Measurements from ENCODE around the gene FOXO6. TPM values are rescaled to one million over a fixed set of nuclear protein-coding genes. Genes with fewer than 3 reads are reported as not detected.

The FOXO6 gene
- total RNA-seq, 1 donor from 2014 or later = 11.7 TPM

GRCh38 chr1:41345434-41346075 is 15.7 kb upstream of the FOXO6 start:
- no peak overlapping the region for H3K27ac Mint-ChIP-seq (ENCODE audit: unreplicated experiment)
- H3K4me3 Mint-ChIP-seq (ENCODE audit: unreplicated experiment) = no peak overlapping the region
- no peak for DNase-seq
- no peak for TF ChIP-seq CTCF (IDR thresholded peaks at IDR 0.05; ENCODE audit: partially characterized antibody, unreplicated experiment)
- peaks cover 12% of the 10 kb centered on the region for H3K27me3 Mint-ChIP-seq (ENCODE audit: unreplicated experiment)
- peaks cover 1% of the 10 kb centered on the region for H3K9me3 Mint-ChIP-seq (ENCODE audit: unreplicated experiment)
- no peaks in the 10 kb centered on the region for H3K36me3 Mint-ChIP-seq (ENCODE audit: unreplicated experiment)
- H3K4me1 Mint-ChIP-seq (ENCODE audit: low read depth, unreplicated experiment) = no peaks in the 10 kb centered on the region

- Mint-ChIP-seq H3K4me3 (ENCODE audit: unreplicated experiment) (no peak overlapping the region), H3K36me3 (ENCODE audit: unreplicated experiment) (no peaks in the 10 kb centered on the region), H3K4me1 (ENCODE audit: low read depth, unreplicated experiment) (peaks cover 1% of the 10 kb centered on the region), H3K27ac (ENCODE audit: unreplicated experiment) (no peak overlapping the region), H3K9me3 (ENCODE audit: unreplicated experiment) (no peaks in the 10 kb centered on the region), H3K27me3 (ENCODE audit: unreplicated experiment) (peaks cover 12% of the 10 kb centered on the region)
- no peak for TF ChIP-seq CTCF (IDR thresholded peaks at IDR 0.05; ENCODE audit: partially characterized antibody, unreplicated experiment)
- DNase-seq = no peak
These were observed 14.0 kb upstream of the FOXO6 start for GRCh38 chr1:41347276-41347675.

- no peak overlapping the region for H3K4me3 Mint-ChIP-seq (ENCODE audit: unreplicated experiment)
- TF ChIP-seq CTCF (IDR thresholded peaks at IDR 0.05; ENCODE audit: partially characterized antibody, unreplicated experiment) = no peak
- peaks cover 4% of the 10 kb centered on the region for H3K4me1 Mint-ChIP-seq (ENCODE audit: low read depth, unreplicated experiment)
- no peak overlapping the region for H3K27ac Mint-ChIP-seq (ENCODE audit: unreplicated experiment)
- no peak for DNase-seq
- H3K36me3 Mint-ChIP-seq (ENCODE audit: unreplicated experiment) = no peaks in the 10 kb centered on the region
- H3K27me3 Mint-ChIP-seq (ENCODE audit: unreplicated experiment) = peaks cover 8% of the 10 kb centered on the region
- no peaks in the 10 kb centered on the region for H3K9me3 Mint-ChIP-seq (ENCODE audit: unreplicated experiment)
These were observed 12.8 kb upstream of the FOXO6 start for GRCh38 chr1:41348394-41348793.

GRCh38 chr1:41349361-41350054 is 11.7 kb upstream of the FOXO6 start:
- H3K4me1 Mint-ChIP-seq (ENCODE audit: low read depth, unreplicated experiment) = peaks cover 4% of the 10 kb centered on the region
- DNase-seq = no peak
- TF ChIP-seq CTCF (IDR thresholded peaks at IDR 0.05; ENCODE audit: partially characterized antibody, unreplicated experiment) = no peak
- no peaks in the 10 kb centered on the region for H3K36me3 Mint-ChIP-seq (ENCODE audit: unreplicated experiment)
- no peak overlapping the region for H3K4me3 Mint-ChIP-seq (ENCODE audit: unreplicated experiment)
- no peak overlapping the region for H3K27ac Mint-ChIP-seq (ENCODE audit: unreplicated experiment)
- peaks cover 5% of the 10 kb centered on the region for H3K27me3 Mint-ChIP-seq (ENCODE audit: unreplicated experiment)
- H3K9me3 Mint-ChIP-seq (ENCODE audit: unreplicated experiment) = no peaks in the 10 kb centered on the region

- Mint-ChIP-seq H3K4me3 (ENCODE audit: unreplicated experiment) (no peak overlapping the region), H3K9me3 (ENCODE audit: unreplicated experiment) (no peaks in the 10 kb centered on the region), H3K27ac (ENCODE audit: unreplicated experiment) (no peak overlapping the region), H3K27me3 (ENCODE audit: unreplicated experiment) (peaks cover 5% of the 10 kb centered on the region), H3K4me1 (ENCODE audit: low read depth, unreplicated experiment) (peaks cover 4% of the 10 kb centered on the region), H3K36me3 (ENCODE audit: unreplicated experiment) (no peaks in the 10 kb centered on the region)
- TF ChIP-seq CTCF (IDR thresholded peaks at IDR 0.05; ENCODE audit: partially characterized antibody, unreplicated experiment) = no peak
- no peak for DNase-seq
These were observed 11.2 kb upstream of the FOXO6 start for GRCh38 chr1:41350055-41350378.
